MCF 10A (cell line): ENCODE data around the gene RGS2. TPM values are rescaled to one million over a fixed set of nuclear protein-coding genes. Genes with fewer than 3 reads are reported as not detected.

ENCODE experiments used
- BruUV-seq: library from RNA; stranded (reverse); fragments of 400-500 nt; replicated peaks from 2 replicates; lab custom pipeline; 2021; lab: Mats Ljungman, UMichigan
- CTCF ChIA-PET: fragments of 300-600 bp; sonication (Branson Sonifier 250); formaldehyde crosslinking; extraction: SDS; loops from one replicate; lab custom pipeline; 2021; ENCODE audit warnings: antibody characterized with exemption, inconsistent platforms; lab: Yijun Ruan, JAX
- POLR2A ChIA-PET: fragments of 300-600, 350-650 bp; sonication (Branson Sonifier 250); formaldehyde crosslinking; extraction: SDS; loops from one replicate; lab custom pipeline; 2020; ENCODE audit warnings: antibody characterized with exemption, inconsistent platforms; lab: Yijun Ruan, JAX
- DNase-seq: peaks from one replicate; pipeline ENCODE4 v3.0.0-alpha.2; 2018; ENCODE audit not compliant: unreplicated experiment
- H3K27ac Mint-ChIP-seq: one replicate; pipeline ENCODE4 v1.8.0; 2022; ENCODE audit warnings: mild to moderate bottlenecking, low read depth, mixed read lengths; ENCODE audit not compliant: unreplicated experiment
- H3K27me3 Mint-ChIP-seq: one replicate; pipeline ENCODE4 v1.8.0; 2022; ENCODE audit warnings: mixed read lengths; ENCODE audit not compliant: insufficient read depth, unreplicated experiment
- H3K36me3 Mint-ChIP-seq: one replicate; pipeline ENCODE4 v1.8.0; 2022; ENCODE audit warnings: mild to moderate bottlenecking, moderate library complexity, mixed read lengths; ENCODE audit not compliant: insufficient read depth, unreplicated experiment
- H3K4me1 Mint-ChIP-seq: one replicate; pipeline ENCODE4 v1.8.0; 2022; ENCODE audit warnings: mixed read lengths; ENCODE audit not compliant: insufficient read depth, unreplicated experiment
- H3K4me3 Mint-ChIP-seq: one replicate; pipeline ENCODE4 v1.8.0; 2022; ENCODE audit warnings: mild to moderate bottlenecking, moderate library complexity, mixed read lengths; ENCODE audit not compliant: unreplicated experiment
- H3K9me3 Mint-ChIP-seq: one replicate; pipeline ENCODE4 v1.8.0; 2022; ENCODE audit warnings: mixed read lengths; ENCODE audit not compliant: unreplicated experiment
- intact Hi-C: fragments of 100-400 bp; cut with micrococcal nuclease; formaldehyde crosslinking; loops from 2 replicates; pipeline ENCODE4 v1.14.1; 2022
- total RNA-seq: library from RNA; stranded (reverse); gene quantifications from 2 replicates; pipeline ENCODE4 v1.2.3, GENCODE V29; 2022
- TF ChIP-seq, protein P1 (sequence below): fragments of 200-600 bp; IDR thresholded peaks from one replicate; pipeline ENCODE4 v1.8.0; 2022; ENCODE audit warnings: antibody characterized with exemption, mild to moderate bottlenecking; ENCODE audit not compliant: unreplicated experiment

Gene RGS2
- total RNA-seq, 1 experiment from 2014 or later, result 42.6 TPM

DNA sequence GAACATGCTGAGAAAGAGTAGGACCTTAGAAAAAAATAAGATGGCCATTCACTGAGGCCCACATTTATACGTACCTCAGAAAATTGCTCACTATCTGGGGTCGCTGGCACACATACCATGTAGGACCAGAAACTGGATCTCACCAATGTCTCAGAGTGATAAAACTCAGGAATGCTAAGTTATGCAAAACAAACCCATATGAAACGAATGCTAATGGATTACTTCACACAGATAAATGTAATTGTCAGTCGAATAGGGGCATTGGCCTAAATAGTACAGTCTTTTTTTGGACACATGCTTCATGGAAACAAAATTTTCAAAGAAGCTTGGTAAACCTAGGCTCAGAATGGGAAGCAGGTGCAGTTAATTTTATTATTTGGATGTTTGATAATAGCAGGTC is 32.6 kb upstream of the RGS2 start:
- CTCF ChIA-PET, result interaction anchor here (0.7 kb wide), 1 partner anchor 9 kb away, joined by 3 read pairs; no protein-coding TSS in a partner anchor
- POLR2A ChIA-PET, result no interaction called here
- Mint-ChIP-seq H3K27me3 (no peaks in the 10 kb centered on the region), H3K4me1 (peaks cover 6% of the 10 kb centered on the region), H3K36me3 (no peaks in the 10 kb centered on the region), H3K9me3 (peaks cover under 1% of the 10 kb centered on the region), H3K27ac (no peak overlapping the region), H3K4me3 (no peak overlapping the region)
- intact Hi-C loops, result no loop called here
- TF ChIP-seq, protein P1, sequence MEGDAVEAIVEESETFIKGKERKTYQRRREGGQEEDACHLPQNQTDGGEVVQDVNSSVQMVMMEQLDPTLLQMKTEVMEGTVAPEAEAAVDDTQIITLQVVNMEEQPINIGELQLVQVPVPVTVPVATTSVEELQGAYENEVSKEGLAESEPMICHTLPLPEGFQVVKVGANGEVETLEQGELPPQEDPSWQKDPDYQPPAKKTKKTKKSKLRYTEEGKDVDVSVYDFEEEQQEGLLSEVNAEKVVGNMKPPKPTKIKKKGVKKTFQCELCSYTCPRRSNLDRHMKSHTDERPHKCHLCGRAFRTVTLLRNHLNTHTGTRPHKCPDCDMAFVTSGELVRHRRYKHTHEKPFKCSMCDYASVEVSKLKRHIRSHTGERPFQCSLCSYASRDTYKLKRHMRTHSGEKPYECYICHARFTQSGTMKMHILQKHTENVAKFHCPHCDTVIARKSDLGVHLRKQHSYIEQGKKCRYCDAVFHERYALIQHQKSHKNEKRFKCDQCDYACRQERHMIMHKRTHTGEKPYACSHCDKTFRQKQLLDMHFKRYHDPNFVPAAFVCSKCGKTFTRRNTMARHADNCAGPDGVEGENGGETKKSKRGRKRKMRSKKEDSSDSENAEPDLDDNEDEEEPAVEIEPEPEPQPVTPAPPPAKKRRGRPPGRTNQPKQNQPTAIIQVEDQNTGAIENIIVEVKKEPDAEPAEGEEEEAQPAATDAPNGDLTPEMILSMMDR, result no peak
- BruUV-seq, result no TSS peak
- no peak for DNase-seq

DNA sequence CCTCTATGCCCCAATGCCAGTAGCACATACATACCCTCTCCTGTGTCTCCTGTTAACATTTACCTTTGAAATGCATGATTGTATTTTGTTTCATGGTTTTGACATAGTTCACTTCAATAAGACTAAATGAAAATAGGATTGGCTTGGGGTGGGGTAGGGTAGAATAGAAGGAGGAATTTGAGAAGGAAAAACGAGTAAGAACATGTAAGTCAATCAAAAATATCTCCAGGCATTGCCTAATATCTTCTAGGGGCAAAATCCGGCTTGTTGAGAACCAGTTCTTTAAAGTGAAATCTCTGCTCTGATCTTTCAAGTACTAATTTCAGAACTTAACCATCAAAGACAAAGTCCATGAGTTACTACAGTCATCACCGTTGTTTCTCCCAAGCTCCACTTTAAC is 31.8 kb upstream of the RGS2 start:
- DNase-seq, result no peak
- BruUV-seq, result no TSS peak
- no peaks in the 10 kb centered on the region for H3K27me3 Mint-ChIP-seq
- H3K27ac Mint-ChIP-seq, result no peak overlapping the region
- ChIA-PET CTCF (interaction anchor here (0.7 to 1.5 kb wide), 4 partner anchors 10 to 15 kb away, joined by 3 read pairs; no protein-coding TSS in a partner anchor), POLR2A (interaction anchor here (1.0 kb wide), 1 partner anchor 23 kb away, joined by 5 read pairs; no protein-coding TSS in a partner anchor)
- peaks cover 6% of the 10 kb centered on the region for H3K4me1 Mint-ChIP-seq
- H3K4me3 Mint-ChIP-seq, result no peak overlapping the region
- TF ChIP-seq, protein P1, result no peak
- peaks cover 8% of the 10 kb centered on the region for H3K9me3 Mint-ChIP-seq
- no peaks in the 10 kb centered on the region for H3K36me3 Mint-ChIP-seq
- intact Hi-C loops, result no loop called here

DNA sequence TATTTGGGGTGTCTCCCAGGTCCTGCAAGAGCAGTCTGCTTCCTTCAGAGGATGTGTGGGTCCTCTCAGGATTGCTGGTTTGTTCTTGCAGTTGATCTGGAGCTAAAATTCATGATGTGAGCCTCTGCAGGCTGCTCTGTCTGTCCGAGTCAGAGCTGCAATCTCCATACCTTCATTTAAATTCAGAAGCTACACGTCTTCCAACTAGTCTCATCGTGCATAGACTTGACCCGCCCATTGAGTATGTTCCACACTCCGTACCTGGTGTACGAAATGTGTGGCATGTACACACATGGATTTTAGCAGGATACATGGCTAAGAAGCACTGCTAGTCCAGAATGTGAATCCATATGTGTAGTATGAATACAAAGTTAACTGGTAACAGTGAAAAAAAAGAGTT is 25.0 kb upstream of the RGS2 start:
- Mint-ChIP-seq H3K27ac (no peak overlapping the region), H3K36me3 (no peaks in the 10 kb centered on the region), H3K9me3 (peaks cover 8% of the 10 kb centered on the region), H3K27me3 (no peaks in the 10 kb centered on the region), H3K4me3 (no peak overlapping the region), H3K4me1 (no peaks in the 10 kb centered on the region)
- BruUV-seq, result no TSS peak
- CTCF ChIA-PET, result interaction anchor here (0.7 to 2.3 kb wide), 2 partner anchors 10 to 342 kb away, joined by 3 to 6 read pairs; no protein-coding TSS in a partner anchor
- POLR2A ChIA-PET, result interaction anchor here (1.2 kb wide), 1 partner anchor 275 kb away, joined by 4 read pairs; the partner anchor contains the start of gene UCHL5
- TF ChIP-seq, protein P1, result no peak
- DNase-seq, result no peak
- intact Hi-C loops, result no loop called here

DNA sequence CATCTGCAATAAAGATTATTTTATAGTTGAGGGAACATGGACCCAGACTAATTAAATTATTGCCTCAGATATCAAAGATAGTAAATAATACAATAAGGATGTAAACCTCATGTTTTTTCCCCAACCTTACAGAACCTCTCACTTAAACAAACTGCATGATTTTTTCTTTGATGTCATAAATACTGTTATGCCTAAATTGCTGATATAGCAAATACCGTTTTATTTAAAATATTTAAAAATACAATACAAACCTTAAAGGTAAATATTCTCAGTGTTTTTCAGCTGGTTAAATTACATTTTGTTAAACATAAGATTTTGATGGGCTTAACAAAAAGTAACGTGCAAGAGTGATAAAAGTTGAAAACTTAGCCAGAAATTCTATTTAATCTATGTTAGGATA is 24.4 kb upstream of the RGS2 start:
- intact Hi-C loops, result no loop called here
- no peak overlapping the region for H3K27ac Mint-ChIP-seq
- CTCF ChIA-PET, result interaction anchor here (2.3 kb wide), 1 partner anchor 11 kb away, joined by 6 read pairs; no protein-coding TSS in a partner anchor
- TF ChIP-seq, protein P1, result no peak
- no TSS peak for BruUV-seq
- H3K4me1 Mint-ChIP-seq, result no peaks in the 10 kb centered on the region
- peaks cover 8% of the 10 kb centered on the region for H3K9me3 Mint-ChIP-seq
- POLR2A ChIA-PET, result no interaction called here
- no peak for DNase-seq
- no peaks in the 10 kb centered on the region for H3K36me3 Mint-ChIP-seq
- H3K27me3 Mint-ChIP-seq, result no peaks in the 10 kb centered on the region
- H3K4me3 Mint-ChIP-seq, result no peak overlapping the region
